HG02840 (cell line): ENCODE results near the gene TXNRD1.

ENCODE experiments used
- ATAC-seq: cut with Tn5 transposase; IDR thresholded peaks from one replicate; pipeline ENCODE4 v1.9.1; 2021; ENCODE audit warnings: mild to moderate bottlenecking, moderate library complexity, moderate number of reproducible peaks; ENCODE audit not compliant: unreplicated experiment, low FRiP score

TXNRD1 gene

GRCh38 chr12:104296718-104297117 is 81.1 kb downstream of the TXNRD1 start:
- no peak for ATAC-seq

- ATAC-seq: no peak
These were observed 82.0 kb downstream of the TXNRD1 start for GRCh38 chr12:104297477-104298113.

GRCh38 chr12:104299842-104300481 is 84.4 kb downstream of the TXNRD1 start:
- no peak for ATAC-seq

GRCh38 chr12:104303538-104304151 is 88.1 kb downstream of the TXNRD1 start, which contains the start of gene EID3:
Gene EID3, plus strand, starts transcription at chr12:104303739. Its CDS starts 196 bp downstream, at chr12:104303935.
- peak; percentile 64 for ATAC-seq

GRCh38 chr12:104304261-104305009 is 88.9 kb downstream of the TXNRD1 start:
- no peak for ATAC-seq

GRCh38 chr12:104305349-104305748 is 89.8 kb downstream of the TXNRD1 start:
- ATAC-seq: no peak

GRCh38 chr12:104306376-104306775 is 90.8 kb downstream of the TXNRD1 start:
- ATAC-seq: no peak

GRCh38 chr12:104306943-104307654 is 91.5 kb downstream of the TXNRD1 start:
- ATAC-seq: no peak

GRCh38 chr12:104307655-104308000 is 92.0 kb downstream of the TXNRD1 start:
- no peak for ATAC-seq

- no peak for ATAC-seq
These were observed 93.9 kb downstream of the TXNRD1 start for GRCh38 chr12:104309446-104309993.

- no peak for ATAC-seq
These were observed 95.4 kb downstream of the TXNRD1 start for GRCh38 chr12:104310751-104311633.

- no peak for ATAC-seq
These were observed 96.6 kb downstream of the TXNRD1 start for GRCh38 chr12:104312202-104312601.

- no peak for ATAC-seq
These were observed 97.1 kb downstream of the TXNRD1 start for GRCh38 chr12:104312654-104313053.

GRCh38 chr12:104313568-104314241 is 98.1 kb downstream of the TXNRD1 start:
- ATAC-seq: no peak

GRCh38 chr12:104314242-104314614 is 98.6 kb downstream of the TXNRD1 start:
- ATAC-seq: no peak

GRCh38 chr12:104315326-104316224 is 100.0 kb downstream of the TXNRD1 start:
- no peak for ATAC-seq

GRCh38 chr12:104316936-104317335 is 101.4 kb downstream of the TXNRD1 start:
- ATAC-seq: no peak
